ENCODE measurements around the gene PDIK1L. TPM values are rescaled to one million over a fixed set of nuclear protein-coding genes. Genes with fewer than 3 reads are reported as not detected.
A peak's percentile ranks its signal among the peaks of the same experiment; 100 is the strongest.

The PDIK1L gene
- total and polyA plus RNA-seq, 2 of the 8 experiments (the other 6 are each of a cell fraction or from before 2014, with no cell fraction given) = 0.95 to 4.5 TPM

GRCh38 chr1:26142159-26142558 lies 30.5 kb downstream of the PDIK1L start:
- H2BK20ac ChIP-seq (ENCODE audit: low read length) = no peak overlapping the region
- H3K79me1 ChIP-seq (ENCODE audit: low read depth, low read length) = no peaks in the 10 kb centered on the region
- no peak for FAIRE-seq
- no peak overlapping the region for H2AFZ ChIP-seq (ENCODE audit: low read length)
- H3K4ac ChIP-seq (replicated peaks; ENCODE audit: insufficient read length, low read depth, low read length) = no peak overlapping the region
- WGBS, 2 experiments (ENCODE audit: extremely low coverage in 1 of 2, insufficient coverage in 1 of 2, insufficient read length in 1 of 2, insufficient replicate concordance in 2 of 2, low coverage in 1 of 2, low lambda C conversion rate in 2 of 2, missing lambda C conversion rate in 1 of 2) = 94% methylated on average over 8 of the region's 8 CpGs; no CpG with 5 or more reads in 1 of the 2 experiments
- H3K9ac ChIP-seq (replicated peaks in 1 of 4; ENCODE audit: extremely low read depth in 1 of 4, low read depth in 3 of 4, low read length in 3 of 4) = no peak overlapping the region
- H4K5ac ChIP-seq (ENCODE audit: insufficient read length, low read depth, low read length) = no peak overlapping the region
- peaks cover 0 to 7% (median 3%) of the 10 kb centered on the region in 4 experiments; a peak in 3 of 7 replicates for H3K27me3 ChIP-seq (replicated peaks in 1 of 4; ENCODE audit: control insufficient read depth in 3 of 4, extremely low read depth in 1 of 4, insufficient read depth in 3 of 4, low read length in 3 of 4)
- TF ChIP-seq JUND (IDR thresholded peaks at IDR 0.05; ENCODE audit: low read length) = no peak
- TF ChIP-seq TAF7 (optimal IDR thresholded peaks at IDR 0.05; ENCODE audit: borderline replicate concordance, low read depth, low read length) = no peak
- no peak for TF ChIP-seq RAD21 (IDR thresholded peaks at IDR 0.05 in 1 of 2, conservative IDR thresholded peaks at IDR 0.05 in 1 of 2; ENCODE audit: low read depth in 2 of 2, low read length in 2 of 2)
- no peak for TF ChIP-seq FOSL1 (IDR thresholded peaks at IDR 0.05; ENCODE audit: insufficient read depth, low read depth, low read length)
- TF ChIP-seq GABPA (IDR thresholded peaks at IDR 0.05; ENCODE audit: borderline replicate concordance, insufficient read depth, low read length) = no peak
- no peak for TF ChIP-seq E2F6 (IDR thresholded peaks at IDR 0.05)
- H2BK120ac ChIP-seq (replicated peaks; ENCODE audit: low read depth, low read length) = no peak overlapping the region
- no peak overlapping the region for H3K56ac ChIP-seq (replicated peaks; ENCODE audit: insufficient read length, low read depth, low read length)
- H3K4me3 ChIP-seq (ENCODE audit: extremely low read depth in 1 of 4, insufficient read depth in 2 of 4, low read depth in 3 of 4, low read length in 4 of 4) = no peak overlapping the region
- H3K4me2 ChIP-seq (ENCODE audit: insufficient read depth in 1 of 2, low read depth in 2 of 2, low read length in 2 of 2) = no peak overlapping the region
- H3K14ac ChIP-seq (ENCODE audit: insufficient read length) = no peak overlapping the region
- H2AK5ac ChIP-seq (ENCODE audit: low read depth, low read length) = no peak overlapping the region
- DNase-seq (ENCODE audit: low read depth in 1 of 2, low spot score in 2 of 2) = peak in 1 of 2 experiments; percentile 35
- POLR2A ChIA-PET (ENCODE audit: partially characterized antibody) = no interaction called here
- no peak overlapping the region for H3K27ac ChIP-seq (ENCODE audit: low read depth, low read length)
- H3K9me3 ChIP-seq (ENCODE audit: insufficient read depth in 2 of 2, low read depth in 1 of 2, low read length in 1 of 2) = no peaks in the 10 kb centered on the region
- H3K18ac ChIP-seq (ENCODE audit: extremely low read depth, low read length) = no peak overlapping the region
- no peaks in the 10 kb centered on the region for H3K4me1 ChIP-seq (replicated peaks in 1 of 4; ENCODE audit: control insufficient read depth in 3 of 4, insufficient read depth in 4 of 4, low read length in 3 of 4)
- no peak overlapping the region for H2BK15ac ChIP-seq (ENCODE audit: low read length)
- no peak overlapping the region for H2BK5ac ChIP-seq (ENCODE audit: low read depth, low read length)
- CTCF ChIA-PET (ENCODE audit: partially characterized antibody) = interaction anchor here (0.6 to 11.2 kb wide), 15 partner anchors 10 to 1187 kb away, joined by 3 to 154 read pairs (median 5); partner anchors contain the start of gene SLC30A2
- no peak overlapping the region for H2BK12ac ChIP-seq (ENCODE audit: low read depth, low read length)
- no peak overlapping the region for H4K91ac ChIP-seq (replicated peaks; ENCODE audit: insufficient read length, low read length)
- no peak overlapping the region for H3K23ac ChIP-seq (ENCODE audit: insufficient read length)
- H4K20me1 ChIP-seq (replicated peaks in 1 of 2; ENCODE audit: control insufficient read depth in 1 of 2, insufficient read depth in 2 of 2, low read length in 2 of 2) = no peaks in the 10 kb centered on the region
- H3K23me2 ChIP-seq (ENCODE audit: low read depth, low read length) = no peaks in the 10 kb centered on the region
- no peaks in the 10 kb centered on the region for H3K36me3 ChIP-seq (ENCODE audit: control insufficient read depth in 2 of 4, insufficient read depth in 4 of 4, low read length in 3 of 4)
- H4K8ac ChIP-seq (ENCODE audit: extremely low read depth, insufficient read depth, low read length) = no peak overlapping the region
- H3K79me2 ChIP-seq (ENCODE audit: control insufficient read depth in 1 of 2, insufficient read depth in 2 of 2, low read length in 2 of 2) = no peaks in the 10 kb centered on the region
